Measurements from ENCODE around the gene AASS. TPM values are rescaled to one million over a fixed set of nuclear protein-coding genes. Genes with fewer than 3 reads are reported as not detected.

AASS gene
- polyA plus RNA-seq, 2 of the 4 experiments (the other 2 are of a cell fraction): 0.04 to 0.21 TPM

GRCh38 chr7:122118757-122119156 is 25.3 kb downstream of the AASS start:
- ChIA-PET CTCF (no interaction called here), POLR2A (no interaction called here)
- Histone ChIP-seq H3K9me3 (no peaks in the 10 kb centered on the region), H3K27ac (no peak overlapping the region), H3K4me1 (no peaks in the 10 kb centered on the region), H3K4me2 (no peak overlapping the region), H3K4me3 (no peak overlapping the region)
- 3% methylated on average over 1 of the region's 1 CpG for WGBS (ENCODE audit: missing lambda C conversion rate)
- TF ChIP-seq HES2 (IDR thresholded peaks at IDR 0.05) (no peak), CBX8 (IDR thresholded peaks at IDR 0.05) (no peak), FOSL2 (IDR thresholded peaks at IDR 0.05) (no peak), FOSL2 (CRISPR knock-in tag; IDR thresholded peaks at IDR 0.05) (no peak), KDM1A (IDR thresholded peaks at IDR 0.05; ENCODE audit: low read depth) (no peak), RCOR1 (IDR thresholded peaks at IDR 0.05; ENCODE audit: low read depth, low read length) (no peak), SREBF2 (IDR thresholded peaks at IDR 0.05) (no peak), HEYL (CRISPR knock-in tag; IDR thresholded peaks at IDR 0.05) (no peak)
- no peak for ATAC-seq
- no peak for DNase-seq (ENCODE audit: low read depth in 1 of 2, low spot score in 1 of 2)
- FAIRE-seq: no peak

GRCh38 chr7:122103064-122103463 is 41.0 kb downstream of the AASS start:
- no peak overlapping the region for H3K27ac ChIP-seq
- ChIA-PET CTCF (no interaction called here), POLR2A (no interaction called here)
- H3K4me3 ChIP-seq: no peak overlapping the region
- no peaks in the 10 kb centered on the region for H3K4me1 ChIP-seq
- ATAC-seq: no peak
- FAIRE-seq: no peak
- TF ChIP-seq HDAC2 (IDR thresholded peaks at IDR 0.05) (no peak), ZSCAN20 (CRISPR knock-in tag; IDR thresholded peaks at IDR 0.05) (no peak), FOSL2 (IDR thresholded peaks at IDR 0.05) (no peak), FOSL2 (CRISPR knock-in tag; IDR thresholded peaks at IDR 0.05) (no peak), MAZ (IDR thresholded peaks at IDR 0.05; ENCODE audit: borderline replicate concordance, low read depth, low read length) (no peak), RNF2 (IDR thresholded peaks at IDR 0.05; ENCODE audit: borderline replicate concordance, low read depth) (no peak), EHF (CRISPR knock-in tag; IDR thresholded peaks at IDR 0.05) (no peak), POLR2A (IDR thresholded peaks at IDR 0.05; ENCODE audit: low read length) (no peak), SREBF2 (IDR thresholded peaks at IDR 0.05) (no peak), RARB (CRISPR knock-in tag; IDR thresholded peaks at IDR 0.05) (no peak), TP53 (CRISPR knock-in tag; IDR thresholded peaks at IDR 0.05) (no peak), EP300 (IDR thresholded peaks at IDR 0.05) (no peak), BCL3 (IDR thresholded peaks at IDR 0.05) (no peak), JUNB (IDR thresholded peaks at IDR 0.05) (no peak), FOXS1 (CRISPR knock-in tag; IDR thresholded peaks at IDR 0.05) (no peak), HES2 (IDR thresholded peaks at IDR 0.05) (no peak), MYC (IDR thresholded peaks at IDR 0.05; ENCODE audit: borderline replicate concordance, low read length) (no peak)
- no peak for DNase-seq (ENCODE audit: low read depth in 1 of 2, low spot score in 1 of 2)
- H3K9me3 ChIP-seq: peaks cover 3% of the 10 kb centered on the region; the same call in 1 of the 3 replicates
- no peak overlapping the region for H3K4me2 ChIP-seq

- WGBS (ENCODE audit: missing lambda C conversion rate): 16% methylated on average over 3 of the region's 3 CpGs
Measured at GRCh38 chr7:122100021-122100420, 44.0 kb downstream of the AASS start.

More at GRCh38 chr7:122100021-122100420, 44.0 kb downstream of the AASS start:
- Histone ChIP-seq H3K9me3 (peaks cover 3% of the 10 kb centered on the region; the same call in 1 of the 3 replicates), H3K4me3 (no peak overlapping the region), H3K4me2 (no peak overlapping the region), H3K4me1 (no peaks in the 10 kb centered on the region), H3K27ac (no peak overlapping the region)
- ChIA-PET POLR2A (no interaction called here), CTCF (no interaction called here)
- FAIRE-seq (no peak), DNase-seq (ENCODE audit: low read depth in 1 of 2, low spot score in 1 of 2) (no peak), ATAC-seq (no peak)
- TF ChIP-seq EHF (CRISPR knock-in tag; IDR thresholded peaks at IDR 0.05) (no peak), MYC (IDR thresholded peaks at IDR 0.05; ENCODE audit: borderline replicate concordance, low read length) (no peak), POLR2AphosphoS2 (conservative IDR thresholded peaks at IDR 0.05; ENCODE audit: low read length) (no peak), E2F6 (IDR thresholded peaks at IDR 0.05; ENCODE audit: borderline replicate concordance, low read depth) (no peak), FOSB (CRISPR knock-in tag; IDR thresholded peaks at IDR 0.05) (no peak), RCOR1 (IDR thresholded peaks at IDR 0.05; ENCODE audit: low read depth, low read length) (no peak), ATOH8 (CRISPR knock-in tag; IDR thresholded peaks at IDR 0.05; ENCODE audit: low read depth) (no peak), CBX8 (IDR thresholded peaks at IDR 0.05) (no peak), CHD4 (IDR thresholded peaks at IDR 0.05; ENCODE audit: borderline replicate concordance) (no peak), FOSL2 (IDR thresholded peaks at IDR 0.05) (no peak), FOSL2 (CRISPR knock-in tag; IDR thresholded peaks at IDR 0.05) (no peak), SMC3 (IDR thresholded peaks at IDR 0.05) (no peak), TP53 (CRISPR knock-in tag; IDR thresholded peaks at IDR 0.05) (no peak), RNF2 (IDR thresholded peaks at IDR 0.05; ENCODE audit: borderline replicate concordance, low read depth) (no peak), MAZ (IDR thresholded peaks at IDR 0.05; ENCODE audit: borderline replicate concordance, low read depth, low read length) (no peak)

Measured in A549 (cell line).